ENCODE results near the gene DTNBP1.

The DTNBP1 gene

GRCh38 chr6:15673666-15674065 is 10.8 kb upstream of the DTNBP1 start:
- no peak overlapping the region for H3K4me3 ChIP-seq (ENCODE audit: low read length)
- no peaks in the 10 kb centered on the region for H3F3A ChIP-seq (ENCODE audit: control insufficient read depth, insufficient read depth)
- H3K4me2 ChIP-seq (ENCODE audit: low read length): no peak overlapping the region
- H3K9me3 ChIP-seq (ENCODE audit: control insufficient read depth, insufficient read depth, low read length): no peaks in the 10 kb centered on the region
- H3K27ac ChIP-seq (ENCODE audit: low read depth, low read length): no peak overlapping the region
- H3K9me2 ChIP-seq (replicated peaks; ENCODE audit: control insufficient read depth, low read length): no peaks in the 10 kb centered on the region
- no peaks in the 10 kb centered on the region; the same call in 1 of the 2 replicates for H3K27me3 ChIP-seq (ENCODE audit: control insufficient read depth, low read length)
- TF ChIP-seq CTCF (IDR thresholded peaks at IDR 0.05; ENCODE audit: low read depth, low read length, poor library complexity, severe bottlenecking) (no peak), EZH2phosphoT487 (IDR thresholded peaks at IDR 0.05; ENCODE audit: borderline replicate concordance, low read length) (no peak)
- no peaks in the 10 kb centered on the region for H3K36me3 ChIP-seq (ENCODE audit: control insufficient read depth, low read length)
- H3K79me2 ChIP-seq (ENCODE audit: control insufficient read depth, low read length): no peaks in the 10 kb centered on the region
- H3K4me1 ChIP-seq (ENCODE audit: control insufficient read depth, low read length): peaks cover 13% of the 10 kb centered on the region
- H4K20me1 ChIP-seq (ENCODE audit: control insufficient read depth, insufficient read depth, low read depth, low read length): no peaks in the 10 kb centered on the region

GRCh38 chr6:15672818-15673217 is 10.0 kb upstream of the DTNBP1 start:
- no peaks in the 10 kb centered on the region for H3K36me3 ChIP-seq (ENCODE audit: control insufficient read depth, low read length)
- no peak overlapping the region for H3K27ac ChIP-seq (ENCODE audit: low read depth, low read length)
- no peak for TF ChIP-seq EZH2phosphoT487 (IDR thresholded peaks at IDR 0.05; ENCODE audit: borderline replicate concordance, low read length)
- no peak for TF ChIP-seq CTCF (IDR thresholded peaks at IDR 0.05; ENCODE audit: low read depth, low read length, poor library complexity, severe bottlenecking)
- H3K9me3 ChIP-seq (ENCODE audit: control insufficient read depth, insufficient read depth, low read length): no peaks in the 10 kb centered on the region
- H3K4me1 ChIP-seq (ENCODE audit: control insufficient read depth, low read length): peaks cover 8% of the 10 kb centered on the region
- H3K9me2 ChIP-seq (replicated peaks; ENCODE audit: control insufficient read depth, low read length): no peaks in the 10 kb centered on the region
- no peaks in the 10 kb centered on the region; the same call in 1 of the 2 replicates for H3K27me3 ChIP-seq (ENCODE audit: control insufficient read depth, low read length)
- H4K20me1 ChIP-seq (ENCODE audit: control insufficient read depth, insufficient read depth, low read depth, low read length): no peaks in the 10 kb centered on the region
- no peak overlapping the region for H3K4me2 ChIP-seq (ENCODE audit: low read length)
- no peaks in the 10 kb centered on the region for H3F3A ChIP-seq (ENCODE audit: control insufficient read depth, insufficient read depth)
- H3K4me3 ChIP-seq (ENCODE audit: low read length): no peak overlapping the region
- no peaks in the 10 kb centered on the region for H3K79me2 ChIP-seq (ENCODE audit: control insufficient read depth, low read length)

- Histone ChIP-seq H3K27me3 (ENCODE audit: control insufficient read depth, low read length) (no peaks in the 10 kb centered on the region; the same call in 1 of the 2 replicates), H3K4me1 (ENCODE audit: control insufficient read depth, low read length) (peaks cover 6% of the 10 kb centered on the region; the same call in 1 of the 2 replicates), H3K9me3 (ENCODE audit: control insufficient read depth, insufficient read depth, low read length) (no peaks in the 10 kb centered on the region), H4K20me1 (ENCODE audit: control insufficient read depth, insufficient read depth, low read depth, low read length) (no peaks in the 10 kb centered on the region), H3K27ac (ENCODE audit: low read depth, low read length) (no peak overlapping the region), H3K4me2 (ENCODE audit: low read length) (no peak overlapping the region), H3K79me2 (ENCODE audit: control insufficient read depth, low read length) (no peaks in the 10 kb centered on the region), H3K36me3 (ENCODE audit: control insufficient read depth, low read length) (no peaks in the 10 kb centered on the region), H3F3A (ENCODE audit: control insufficient read depth, insufficient read depth) (no peaks in the 10 kb centered on the region), H3K4me3 (ENCODE audit: low read length) (no peak overlapping the region), H3K9me2 (replicated peaks; ENCODE audit: control insufficient read depth, low read length) (no peaks in the 10 kb centered on the region)
- TF ChIP-seq CTCF (IDR thresholded peaks at IDR 0.05; ENCODE audit: low read depth, low read length, poor library complexity, severe bottlenecking): no peak
- TF ChIP-seq EZH2phosphoT487 (IDR thresholded peaks at IDR 0.05; ENCODE audit: borderline replicate concordance, low read length): no peak
Observed at GRCh38 chr6:15672291-15672690, 9.5 kb upstream of the DTNBP1 start.
